Muscle of leg (tissue), 11 donors: ENCODE results near the gene SPTA1. TPM values are rescaled to one million over a fixed set of nuclear protein-coding genes. Genes with fewer than 3 reads are reported as not detected.
"Not testable (repeated sequence)": the region's sequence is repeated elsewhere in the genome, so short reads cannot be mapped to it uniquely, and the experiment has no call there.

Source experiments
- DNase-seq: peaks from one replicate; pipeline ENCODE4 v3.0.0; 2013
- H3K27ac ChIP-seq: one replicate; pipeline ENCODE4 v1.5.1; 2013; ENCODE audit warnings: mild to moderate bottlenecking, low read length, control low read depth
- H3K27me3 ChIP-seq: one replicate; pipeline ENCODE4 v1.6.1; 2013; ENCODE audit warnings: low read length; ENCODE audit not compliant: control insufficient read depth, insufficient read depth
- H3K36me3 ChIP-seq: one replicate; pipeline ENCODE4 v1.6.1; 2013; ENCODE audit warnings: low read length; ENCODE audit not compliant: control insufficient read depth, insufficient read depth
- H3K4me1 ChIP-seq: one replicate; pipeline ENCODE4 v1.6.1; 2013; ENCODE audit warnings: low read length; ENCODE audit not compliant: control insufficient read depth, insufficient read depth
- H3K4me3 ChIP-seq: one replicate; pipeline ENCODE4 v1.5.1; 2013; ENCODE audit warnings: low read length, control low read depth
- H3K9me3 ChIP-seq: replicated peaks from 2 replicates; pipeline ENCODE4 v1.6.1; 2013; ENCODE audit warnings: low read depth, low read length; ENCODE audit not compliant: control insufficient read depth
- WGBS: methylation state at CpG from one replicate; pipeline ENCODE4 v1.1.5; 2013; ENCODE audit warnings: missing lambda C conversion rate; ENCODE audit not compliant: insufficient coverage; 5-methylcytosine and 5-hydroxymethylcytosine counted together
- polyA plus RNA-seq, 8 donors: library from polyadenylated mRNA; unstranded; fragments of 120-200 nt; gene quantifications; one replicate each; pipeline versions ENCODE4 v1.2.1 to v1.2.3, GENCODE V29; 2013; ENCODE audit warnings: inconsistent platforms in 1 of 8, low replicate concordance in 1 of 8; ENCODE audit not compliant: insufficient read length in 8 of 8, insufficient read depth in 1 of 8
- total RNA-seq: library from RNA; stranded (reverse); fragments of 120-200 nt; gene quantifications from one replicate; pipeline ENCODE4 v1.2.4, GENCODE V29; 2013

The SPTA1 gene
- total and polyA plus RNA-seq, 9 donors: 0.99 to 5.6 (median 2.3) TPM

GRCh38 chr1:158716335-158716734 lies 29.8 kb upstream of the SPTA1 start:
- Histone ChIP-seq H3K4me1 (no peaks in the 10 kb centered on the region), H3K27me3 (no peaks in the 10 kb centered on the region), H3K27ac (no peak overlapping the region), H3K4me3 (no peak overlapping the region), H3K9me3 (no peaks in the 10 kb centered on the region), H3K36me3 (no peaks in the 10 kb centered on the region)
- WGBS: no CpG with 5 or more reads among the region's 1 CpG
- DNase-seq: no peak

GRCh38 chr1:158714754-158715153 lies 28.2 kb upstream of the SPTA1 start:
- WGBS: no CpG with 5 or more reads among the region's 1 CpG
- DNase-seq: no peak
- no peaks in the 10 kb centered on the region for H3K36me3 ChIP-seq
- no peaks in the 10 kb centered on the region for H3K9me3 ChIP-seq
- no peaks in the 10 kb centered on the region for H3K27me3 ChIP-seq
- H3K27ac ChIP-seq: no peak overlapping the region
- no peak overlapping the region for H3K4me3 ChIP-seq
- no peaks in the 10 kb centered on the region for H3K4me1 ChIP-seq

GRCh38 chr1:158711098-158711497 lies 24.6 kb upstream of the SPTA1 start:
- H3K4me1 ChIP-seq: no peaks in the 10 kb centered on the region
- no peaks in the 10 kb centered on the region for H3K36me3 ChIP-seq
- no peak for DNase-seq
- H3K27ac ChIP-seq: no peak overlapping the region
- 43% methylated on average over 1 of the region's 4 CpGs for WGBS
- no peak overlapping the region for H3K4me3 ChIP-seq
- no peaks in the 10 kb centered on the region for H3K27me3 ChIP-seq
- no peaks in the 10 kb centered on the region for H3K9me3 ChIP-seq

GRCh38 chr1:158706096-158706495 lies 19.6 kb upstream of the SPTA1 start:
- Histone ChIP-seq H3K27ac (no peak overlapping the region), H3K4me1 (no peaks in the 10 kb centered on the region), H3K4me3 (no peak overlapping the region), H3K9me3 (no peaks in the 10 kb centered on the region), H3K27me3 (no peaks in the 10 kb centered on the region), H3K36me3 (no peaks in the 10 kb centered on the region)
- DNase-seq: no peak
- 50% methylated on average over 1 of the region's 2 CpGs for WGBS

- WGBS: no CpG with 5 or more reads among the region's 4 CpGs
- Histone ChIP-seq H3K27me3 (no peaks in the 10 kb centered on the region), H3K4me3 (no peak within 1 kb of the TSS), H3K9me3 (no peaks in the 10 kb centered on the region), H3K27ac (no peak within 1 kb of the TSS), H3K4me1 (no peaks in the 10 kb centered on the region), H3K36me3 (no peaks in the 10 kb centered on the region)
- no peak for DNase-seq
Measured at GRCh38 chr1:158700552-158700951, 14.0 kb upstream of the SPTA1 start, which contains the start of gene OR6K2. OR6K2 (minus strand) TSS chr1:158700652; CDS start chr1:158700652, 0 bp downstream.

- H3K4me3 ChIP-seq: no peak overlapping the region
- H3K4me1 ChIP-seq: no peaks in the 10 kb centered on the region
- no peaks in the 10 kb centered on the region for H3K9me3 ChIP-seq
- H3K27ac ChIP-seq: no peak overlapping the region
- no peaks in the 10 kb centered on the region for H3K27me3 ChIP-seq
- 80% methylated on average over 1 of the region's 2 CpGs for WGBS
- DNase-seq: no peak
- H3K36me3 ChIP-seq: no peaks in the 10 kb centered on the region
Measured at GRCh38 chr1:158694596-158694995, 8.1 kb upstream of the SPTA1 start.

GRCh38 chr1:158692356-158692755 lies 5.8 kb upstream of the SPTA1 start:
- no peaks in the 10 kb centered on the region for H3K36me3 ChIP-seq
- H3K9me3 ChIP-seq: no peaks in the 10 kb centered on the region
- no peaks in the 10 kb centered on the region for H3K4me1 ChIP-seq
- H3K27me3 ChIP-seq: no peaks in the 10 kb centered on the region
- DNase-seq: no peak
- no peak overlapping the region for H3K4me3 ChIP-seq
- no peak overlapping the region for H3K27ac ChIP-seq

GRCh38 chr1:158691907-158692306 lies 5.4 kb upstream of the SPTA1 start:
- no peaks in the 10 kb centered on the region for H3K27me3 ChIP-seq
- H3K36me3 ChIP-seq: no peaks in the 10 kb centered on the region
- H3K27ac ChIP-seq: no peak overlapping the region
- DNase-seq: no peak
- no peaks in the 10 kb centered on the region for H3K4me1 ChIP-seq
- no peak overlapping the region for H3K4me3 ChIP-seq
- H3K9me3 ChIP-seq: no peaks in the 10 kb centered on the region

- H3K36me3 ChIP-seq, H3K27ac ChIP-seq, H3K4me1 ChIP-seq, DNase-seq, H3K27me3 ChIP-seq, H3K9me3 ChIP-seq, H3K4me3 ChIP-seq: not testable (repeated sequence)
- WGBS: no CpG with 5 or more reads among the region's 1 CpG
Measured at GRCh38 chr1:158691149-158691548, 4.6 kb upstream of the SPTA1 start.

GRCh38 chr1:158689875-158690274 lies 3.4 kb upstream of the SPTA1 start:
- DNase-seq: no peak
- no peaks in the 10 kb centered on the region for H3K4me1 ChIP-seq

GRCh38 chr1:158689110-158689509 lies 2.6 kb upstream of the SPTA1 start:
- Histone ChIP-seq H3K27ac (no peak overlapping the region), H3K4me3 (no peak overlapping the region), H3K4me1 (no peaks in the 10 kb centered on the region), H3K9me3 (no peaks in the 10 kb centered on the region), H3K27me3 (no peaks in the 10 kb centered on the region), H3K36me3 (no peaks in the 10 kb centered on the region)
- DNase-seq: no peak
- no CpG with 5 or more reads among the region's 1 CpG for WGBS

More at GRCh38 chr1:158689875-158690274, 3.4 kb upstream of the SPTA1 start:
- Histone ChIP-seq H3K27me3 (no peaks in the 10 kb centered on the region), H3K4me3 (no peak overlapping the region), H3K27ac (no peak overlapping the region), H3K9me3 (no peaks in the 10 kb centered on the region), H3K36me3 (no peaks in the 10 kb centered on the region)
